ENCODE measurements around the gene PPP2R1B. TPM values are rescaled to one million over a fixed set of nuclear protein-coding genes. Genes with fewer than 3 reads are reported as not detected.

Gene PPP2R1B
- total RNA-seq, 1 experiment from 2014 or later: 105 TPM

DNA sequence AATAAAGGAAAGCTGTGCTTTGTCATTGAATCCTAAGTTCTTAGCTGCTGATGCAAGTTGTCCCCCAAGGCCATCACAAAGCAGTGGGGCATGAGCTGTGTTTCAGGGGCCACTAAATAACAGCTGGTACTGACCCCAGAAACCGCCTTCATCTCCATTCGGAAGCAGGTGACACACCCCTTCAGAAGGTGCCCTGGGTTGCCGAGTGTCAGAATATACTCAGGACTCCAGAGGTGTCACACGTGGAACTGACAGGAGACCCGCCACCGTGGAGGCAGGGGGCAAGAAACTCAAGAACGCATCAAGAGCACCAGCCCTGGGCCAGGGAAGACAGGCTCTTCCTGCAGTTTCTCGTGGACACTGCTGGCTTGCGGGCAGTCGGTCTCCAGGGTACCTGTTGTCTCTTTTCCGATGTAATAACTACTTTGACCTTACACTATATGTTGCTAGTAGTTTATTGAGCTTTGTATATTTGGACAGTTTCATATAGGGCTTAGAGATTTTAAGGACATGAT, 41.5 kb downstream of the PPP2R1B start:
- no peak overlapping the region for H3T11ph ChIP-seq (ENCODE audit: low read length)
- WGBS (ENCODE audit: extremely low coverage, insufficient read length, low lambda C conversion rate): no CpG with 5 or more reads among the region's 11 CpGs
- peaks cover 13% of the 10 kb centered on the region in 2 experiments for H3K4me1 Mint-ChIP-seq

More for the DNA sequence above, 41.5 kb downstream of the PPP2R1B start:
- H3K4me1 ChIP-seq (ENCODE audit: insufficient read depth, low read length): no peaks in the 10 kb centered on the region; the same call in 1 of the 2 replicates
- H3K4me3 Mint-ChIP-seq: no peak overlapping the region
- H3K56ac ChIP-seq (ENCODE audit: insufficient read length, low read depth, low read length): no peak overlapping the region
- no peaks in the 10 kb centered on the region for H3K23me2 ChIP-seq (ENCODE audit: insufficient read length, low read depth, low read length, poor library complexity, severe bottlenecking)
- no peak overlapping the region for H2BK5ac ChIP-seq (ENCODE audit: insufficient read length, low read length)
- H4K5ac ChIP-seq (ENCODE audit: insufficient read length, low read depth, low read length): no peak overlapping the region
- H4K91ac ChIP-seq (ENCODE audit: insufficient read length, low read depth, low read length): no peak overlapping the region
- no peaks in the 10 kb centered on the region for H3K27me3 ChIP-seq (ENCODE audit: insufficient read depth, low read length)
- no peaks in the 10 kb centered on the region for H4K20me1 ChIP-seq (ENCODE audit: control insufficient read depth, insufficient read depth, insufficient read length)
- no peaks in the 10 kb centered on the region for H3K9me3 ChIP-seq (ENCODE audit: control insufficient read depth, low read depth, low read length)
- H3K23ac ChIP-seq (ENCODE audit: insufficient read length, low read depth, low read length): no peak overlapping the region
- H2AFZ ChIP-seq (ENCODE audit: low read length): no peak overlapping the region
- no peak overlapping the region for H4K8ac ChIP-seq (replicated peaks; ENCODE audit: insufficient read length, low read depth, low read length)
- H3K4me2 ChIP-seq (ENCODE audit: insufficient read depth, insufficient read length, low read length): no peak overlapping the region
- no peaks in the 10 kb centered on the region for H3K79me1 ChIP-seq (ENCODE audit: insufficient read depth, low read depth, low read length, poor library complexity, severe bottlenecking)
- H2BK12ac ChIP-seq (ENCODE audit: insufficient read length, low read depth, low read length): no peak overlapping the region
- no peak for DNase-seq
- no peak overlapping the region for H2BK15ac ChIP-seq (ENCODE audit: low read depth, low read length)
- H3K4ac ChIP-seq (ENCODE audit: low read depth, low read length): no peak overlapping the region
- H3K27me3 Mint-ChIP-seq (ENCODE audit: low read depth): no peaks in the 10 kb centered on the region
- H2AK5ac ChIP-seq (ENCODE audit: insufficient read length, low read length): no peak overlapping the region
- H2BK120ac ChIP-seq (ENCODE audit: low read depth, low read length, poor library complexity, severe bottlenecking): no peak overlapping the region
- H3K27ac ChIP-seq (ENCODE audit: insufficient read length, low read depth, low read length): no peak overlapping the region
- no peak overlapping the region for H2BK20ac ChIP-seq (ENCODE audit: low read depth, low read length, poor library complexity, severe bottlenecking)
- no peaks in the 10 kb centered on the region for H3K9me3 Mint-ChIP-seq
- no peak overlapping the region for H3K9ac ChIP-seq (ENCODE audit: extremely low read depth, insufficient read length, low read length)
- no peak overlapping the region for H3K27ac Mint-ChIP-seq
- H3K18ac ChIP-seq (ENCODE audit: insufficient read length, low read depth, low read length): no peak overlapping the region
- no peak overlapping the region for H3K14ac ChIP-seq (ENCODE audit: insufficient read depth, low read length)
- no peak for TF ChIP-seq CTCF (conservative IDR thresholded peaks at IDR 0.05)
- H3K36me3 Mint-ChIP-seq (ENCODE audit: insufficient read depth in 1 of 3, low read depth in 3 of 3): peaks cover 8 to 42% (median 39%) of the 10 kb centered on the region in 3 experiments; a peak in 6 of 7 replicates
- no peaks in the 10 kb centered on the region for H3K79me2 ChIP-seq (ENCODE audit: insufficient read depth, low read length)
